ENCODE measurements around the gene RNF220. TPM values are rescaled to one million over a fixed set of nuclear protein-coding genes. Genes with fewer than 3 reads are reported as not detected.
A peak's percentile ranks its signal among the peaks of the same experiment; 100 is the strongest.
"Not testable (repeated sequence)": the region's sequence is repeated elsewhere in the genome, so short reads cannot be mapped to it uniquely, and the experiment has no call there.

Gene RNF220
- total RNA-seq, 1 donor from 2014 or later: 62.6 TPM

GRCh38 chr1:44696101-44696500 is 291.0 kb downstream of the RNF220 start:
- H3K4me3 ChIP-seq: no peak overlapping the region
- H3K27me3 ChIP-seq (ENCODE audit: low read depth): no peaks in the 10 kb centered on the region
- TF ChIP-seq CTCF (IDR thresholded peaks at IDR 0.05; ENCODE audit: borderline replicate concordance): no peak
- H3K9me3 ChIP-seq (replicated peaks): no peaks in the 10 kb centered on the region
- no peak overlapping the region for H3K27ac ChIP-seq (replicated peaks)
- H3K36me3 ChIP-seq: no peaks in the 10 kb centered on the region
- no peak for DNase-seq
- intact Hi-C loops (cut with micrococcal nuclease): no loop called here
- no peaks in the 10 kb centered on the region for H3K4me1 ChIP-seq

- Histone ChIP-seq H3K27ac (replicated peaks) (no peak overlapping the region), H3K27me3 (ENCODE audit: low read depth) (no peaks in the 10 kb centered on the region), H3K4me3 (no peak overlapping the region), H3K36me3 (no peaks in the 10 kb centered on the region), H3K9me3 (replicated peaks) (no peaks in the 10 kb centered on the region), H3K4me1 (no peaks in the 10 kb centered on the region)
- no peak for TF ChIP-seq CTCF (IDR thresholded peaks at IDR 0.05; ENCODE audit: borderline replicate concordance)
- intact Hi-C loops (cut with micrococcal nuclease): no loop called here
- DNase-seq: peak; percentile 22
These were observed 291.8 kb downstream of the RNF220 start for GRCh38 chr1:44696789-44697345.

GRCh38 chr1:44698138-44698537 is 293.1 kb downstream of the RNF220 start:
- DNase-seq: no peak
- no peaks in the 10 kb centered on the region for H3K27me3 ChIP-seq (ENCODE audit: low read depth)
- no peak overlapping the region for H3K4me3 ChIP-seq
- no peaks in the 10 kb centered on the region for H3K9me3 ChIP-seq (replicated peaks)
- no peak overlapping the region for H3K27ac ChIP-seq (replicated peaks)
- H3K36me3 ChIP-seq: no peaks in the 10 kb centered on the region
- no peaks in the 10 kb centered on the region for H3K4me1 ChIP-seq
- no peak for TF ChIP-seq CTCF (IDR thresholded peaks at IDR 0.05; ENCODE audit: borderline replicate concordance)
- intact Hi-C loops (cut with micrococcal nuclease): no loop called here

- H3K4me1 ChIP-seq; DNase-seq; H3K27ac ChIP-seq (replicated peaks); intact Hi-C loops (cut with micrococcal nuclease); H3K36me3 ChIP-seq; H3K27me3 ChIP-seq (ENCODE audit: low read depth); H3K4me3 ChIP-seq; H3K9me3 ChIP-seq (replicated peaks): not testable (repeated sequence)
These were observed 294.3 kb downstream of the RNF220 start for GRCh38 chr1:44699375-44699774.

DNA sequence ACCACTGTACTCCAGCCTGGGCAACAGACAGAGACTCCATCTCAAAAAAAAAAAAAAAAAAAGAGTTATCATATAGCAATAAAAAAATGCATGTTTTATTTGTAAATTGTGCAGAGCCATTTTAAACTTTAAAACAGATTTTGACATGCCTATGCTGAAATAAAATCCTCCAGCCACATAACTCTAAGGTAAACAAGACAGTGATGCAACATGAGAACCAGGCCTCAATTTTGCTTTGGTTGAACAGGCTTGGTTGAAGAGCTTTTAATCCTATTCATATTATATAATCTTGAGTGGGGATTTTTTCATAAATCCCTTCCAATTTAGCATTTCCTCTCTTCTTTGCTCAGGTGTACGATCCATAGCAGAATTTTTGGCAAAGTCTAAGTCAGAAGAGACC is 295.5 kb downstream of the RNF220 start:
- Histone ChIP-seq H3K27me3 (ENCODE audit: low read depth) (no peaks in the 10 kb centered on the region), H3K9me3 (replicated peaks) (no peaks in the 10 kb centered on the region), H3K4me1 (no peaks in the 10 kb centered on the region), H3K36me3 (no peaks in the 10 kb centered on the region), H3K4me3 (no peak overlapping the region), H3K27ac (replicated peaks) (no peak overlapping the region)
- intact Hi-C loops (cut with micrococcal nuclease): no loop called here
- no peak for TF ChIP-seq CTCF (IDR thresholded peaks at IDR 0.05; ENCODE audit: borderline replicate concordance)
- no peak for DNase-seq

- intact Hi-C loops (cut with micrococcal nuclease): no loop called here
- no peaks in the 10 kb centered on the region for H3K9me3 ChIP-seq (replicated peaks)
- no peak overlapping the region for H3K4me3 ChIP-seq
- DNase-seq: no peak
- no peaks in the 10 kb centered on the region for H3K27me3 ChIP-seq (ENCODE audit: low read depth)
- H3K36me3 ChIP-seq: no peaks in the 10 kb centered on the region
- no peaks in the 10 kb centered on the region for H3K4me1 ChIP-seq
- TF ChIP-seq CTCF (IDR thresholded peaks at IDR 0.05; ENCODE audit: borderline replicate concordance): no peak
- no peak overlapping the region for H3K27ac ChIP-seq (replicated peaks)
These were observed 296.1 kb downstream of the RNF220 start for GRCh38 chr1:44701141-44701573.

Small RNA genes within 50 kb of the gene (microRNA-seq; reads per million reads assigned to microRNA genes)
- gene MIR5584: not detected

Other genes with a start within 250 kb of the RNF220 start
- 26.7 TPM for gene DMAP1, start 191.8 kb upstream of the RNF220 start, total RNA-seq
- 50.4 TPM for gene ERI3, start 50.0 kb upstream of the RNF220 start, total RNA-seq

All from left ventricle myocardium inferior (tissue), 1 donor.